ENCODE results near the gene HDAC10. TPM values are rescaled to one million over a fixed set of nuclear protein-coding genes. Genes with fewer than 3 reads are reported as not detected.

Gene HDAC10
- polyA plus RNA-seq, 1 of the 3 experiments (the other 2 are of a cell fraction) = 51.9 TPM

GRCh38 chr22:50203288-50203687 is 47.8 kb downstream of the HDAC10 start:
- Histone ChIP-seq H3K4me2 (no peak overlapping the region), H4K20me1 (ENCODE audit: insufficient read depth) (peaks cover 6% of the 10 kb centered on the region), H3K27me3 (ENCODE audit: insufficient read depth) (no peaks in the 10 kb centered on the region), H3F3A (replicated peaks; ENCODE audit: insufficient read depth) (peaks cover 4% of the 10 kb centered on the region), H3K9me2 (no peaks in the 10 kb centered on the region), H2AFZ (ENCODE audit: low read depth) (no peak overlapping the region), H3K9me3 (no peaks in the 10 kb centered on the region), H3K27ac (ENCODE audit: low read depth in 2 of 2, low read length in 1 of 2) (no peak overlapping the region), H3K79me2 (ENCODE audit: insufficient read depth) (peaks cover 37% of the 10 kb centered on the region), H3K36me3 (replicated peaks in 1 of 2; ENCODE audit: control insufficient read depth in 1 of 2, insufficient read depth in 2 of 2, low read length in 1 of 2) (peaks cover 18 to 24% of the 10 kb centered on the region in 2 experiments), H3K4me3 (ENCODE audit: low read depth in 2 of 2, low read length in 1 of 2) (no peak overlapping the region), H3K9ac (no peak overlapping the region), H3K4me1 (ENCODE audit: control insufficient read depth in 1 of 2, insufficient read depth in 2 of 2, low read depth in 1 of 2, low read length in 1 of 2) (peaks cover 0 to 15% of the 10 kb centered on the region in 2 experiments; a peak in 1 of 4 replicates)
- ChIA-PET CTCF (interaction anchor here (0.8 kb wide), 1 partner anchor 57 kb away, joined by 3 read pairs; no protein-coding TSS in a partner anchor), POLR2A (no interaction called here)
- TF ChIP-seq CHD2 (IDR thresholded peaks at IDR 0.05; ENCODE audit: low read length, partially characterized antibody) = no peak
- WGBS (ENCODE audit: low lambda C conversion rate) = 100% methylated on average over 1 of the region's 1 CpG
- no peak for DNase-seq

- Histone ChIP-seq H3K79me2 (ENCODE audit: insufficient read depth) (peaks cover 37% of the 10 kb centered on the region), H2AFZ (ENCODE audit: low read depth) (no peak overlapping the region), H3K9me3 (no peaks in the 10 kb centered on the region), H3K4me1 (ENCODE audit: control insufficient read depth in 1 of 2, insufficient read depth in 2 of 2, low read depth in 1 of 2, low read length in 1 of 2) (peaks cover 0 to 15% of the 10 kb centered on the region in 2 experiments; a peak in 1 of 4 replicates), H3F3A (replicated peaks; ENCODE audit: insufficient read depth) (peaks cover 3% of the 10 kb centered on the region), H3K27ac (ENCODE audit: low read depth in 2 of 2, low read length in 1 of 2) (no peak overlapping the region), H3K9ac (peak overlapping the region; percentile 63; the same call in 1 of the 2 replicates), H4K20me1 (ENCODE audit: insufficient read depth) (peaks cover 6% of the 10 kb centered on the region), H3K9me2 (no peaks in the 10 kb centered on the region), H3K4me3 (ENCODE audit: low read depth in 2 of 2, low read length in 1 of 2) (peak overlapping the region; percentile 80 to 84), H3K36me3 (replicated peaks in 1 of 2; ENCODE audit: control insufficient read depth in 1 of 2, insufficient read depth in 2 of 2, low read length in 1 of 2) (peaks cover 21 to 24% of the 10 kb centered on the region in 2 experiments), H3K4me2 (peak overlapping the region; percentile 98), H3K27me3 (ENCODE audit: insufficient read depth) (no peaks in the 10 kb centered on the region)
- POLR2A ChIA-PET = no interaction called here
- no peak for DNase-seq
- 85% methylated on average over 13 of the region's 13 CpGs for WGBS (ENCODE audit: low lambda C conversion rate)
- TF ChIP-seq RAD21 (IDR thresholded peaks at IDR 0.05; ENCODE audit: low read length) = no peak
- CTCF ChIA-PET = interaction anchor here (0.6 to 2.0 kb wide), 3 partner anchors 9 to 272 kb away, joined by 3 to 5 read pairs (median 3); no protein-coding TSS in a partner anchor
Observed at GRCh38 chr22:50202130-50202666, 48.9 kb downstream of the HDAC10 start.

- Histone ChIP-seq H3F3A (replicated peaks; ENCODE audit: insufficient read depth) (no peaks in the 10 kb centered on the region), H3K4me3 (ENCODE audit: low read depth in 2 of 2, low read length in 1 of 2) (peak overlapping the region; percentile 80 to 84), H3K9me2 (no peaks in the 10 kb centered on the region), H3K36me3 (replicated peaks in 1 of 2; ENCODE audit: control insufficient read depth in 1 of 2, insufficient read depth in 2 of 2, low read length in 1 of 2) (peaks cover 17 to 22% of the 10 kb centered on the region in 2 experiments), H3K27me3 (ENCODE audit: insufficient read depth) (no peaks in the 10 kb centered on the region), H3K4me2 (peak overlapping the region; percentile 98), H3K9ac (peak overlapping the region; percentile 63; the same call in 1 of the 2 replicates), H3K9me3 (no peaks in the 10 kb centered on the region), H3K4me1 (ENCODE audit: control insufficient read depth in 1 of 2, insufficient read depth in 2 of 2, low read depth in 1 of 2, low read length in 1 of 2) (peaks cover 0 to 15% of the 10 kb centered on the region in 2 experiments; a peak in 1 of 4 replicates), H2AFZ (ENCODE audit: low read depth) (no peak overlapping the region), H3K79me2 (ENCODE audit: insufficient read depth) (peaks cover 37% of the 10 kb centered on the region), H3K27ac (ENCODE audit: low read depth in 2 of 2, low read length in 1 of 2) (peak overlapping the region in 1 of 2 experiments; percentile 71; a peak in 1 of 4 replicates), H4K20me1 (ENCODE audit: insufficient read depth) (peaks cover 6% of the 10 kb centered on the region)
- DNase-seq = no peak
- POLR2A ChIA-PET = no interaction called here
- CTCF ChIA-PET = interaction anchor here (0.6 to 2.0 kb wide), 5 partner anchors 9 to 271 kb away, joined by 3 to 5 read pairs (median 3); no protein-coding TSS in a partner anchor
- 7% methylated on average over 13 of the region's 115 CpGs for WGBS (ENCODE audit: low lambda C conversion rate)
- no peak for TF ChIP-seq YY1 (IDR thresholded peaks at IDR 0.05; ENCODE audit: low read depth)
- no peak for TF ChIP-seq ELF1 (IDR thresholded peaks at IDR 0.05)
- no peak for TF ChIP-seq EP300 (IDR thresholded peaks at IDR 0.05; ENCODE audit: borderline replicate concordance in 1 of 2, low read depth in 1 of 2, low read length in 1 of 2)
- no peak for TF ChIP-seq GATA2 (CRISPR knock-in tag; IDR thresholded peaks at IDR 0.05)
- TF ChIP-seq MXI1 (IDR thresholded peaks at IDR 0.05; ENCODE audit: low read depth, low read length) = 0 out of 2 replicates have a peak, but pooled peaks have one; percentile 30
Observed at GRCh38 chr22:50201191-50202129, 49.6 kb downstream of the HDAC10 start.
